ENCODE results near the gene WLS.
A peak's percentile ranks its signal among the peaks of the same experiment; 100 is the strongest.

The WLS gene

GRCh38 chr1:68229650-68230483 is 2.5 kb downstream of the WLS start:
- no peak for DNase-seq (ENCODE audit: low read depth)
- H3K4me3 ChIP-seq (ENCODE audit: low read depth, low read length) = peak overlapping the region; percentile 93

GRCh38 chr1:68228851-68229250 is 3.5 kb downstream of the WLS start:
- DNase-seq (ENCODE audit: low read depth) = no peak
- H3K4me3 ChIP-seq (ENCODE audit: low read depth, low read length) = peak overlapping the region; percentile 93

GRCh38 chr1:68227598-68227997 is 4.7 kb downstream of the WLS start:
- no peak for DNase-seq (ENCODE audit: low read depth)
- H3K4me3 ChIP-seq (ENCODE audit: low read depth, low read length) = no peak overlapping the region

GRCh38 chr1:68225781-68226180 is 6.5 kb downstream of the WLS start:
- no peak for DNase-seq (ENCODE audit: low read depth)
- no peak overlapping the region for H3K4me3 ChIP-seq (ENCODE audit: low read depth, low read length)

GRCh38 chr1:68223687-68224086 is 8.6 kb downstream of the WLS start:
- no peak overlapping the region for H3K4me3 ChIP-seq (ENCODE audit: low read depth, low read length)
- no peak for DNase-seq (ENCODE audit: low read depth)

- no peak for DNase-seq (ENCODE audit: low read depth)
- no peak overlapping the region for H3K4me3 ChIP-seq (ENCODE audit: low read depth, low read length)
These were observed 10.3 kb downstream of the WLS start for GRCh38 chr1:68221980-68222373.

GRCh38 chr1:68221001-68221979 is 11.0 kb downstream of the WLS start:
- H3K4me3 ChIP-seq (ENCODE audit: low read depth, low read length) = no peak overlapping the region
- no peak for DNase-seq (ENCODE audit: low read depth)

- no peak overlapping the region for H3K4me3 ChIP-seq (ENCODE audit: low read depth, low read length)
- DNase-seq (ENCODE audit: low read depth) = no peak
These were observed 11.9 kb downstream of the WLS start for GRCh38 chr1:68220420-68220819.

- no peak for DNase-seq (ENCODE audit: low read depth)
- no peak overlapping the region for H3K4me3 ChIP-seq (ENCODE audit: low read depth, low read length)
These were observed 13.8 kb downstream of the WLS start for GRCh38 chr1:68218490-68218889.

GRCh38 chr1:68217618-68218017 is 14.7 kb downstream of the WLS start:
- no peak overlapping the region for H3K4me3 ChIP-seq (ENCODE audit: low read depth, low read length)
- no peak for DNase-seq (ENCODE audit: low read depth)

GRCh38 chr1:68217060-68217554 is 15.2 kb downstream of the WLS start:
- no peak for DNase-seq (ENCODE audit: low read depth)
- no peak overlapping the region for H3K4me3 ChIP-seq (ENCODE audit: low read depth, low read length)

- no peak overlapping the region for H3K4me3 ChIP-seq (ENCODE audit: low read depth, low read length)
- DNase-seq (ENCODE audit: low read depth) = no peak
These were observed 16.1 kb downstream of the WLS start for GRCh38 chr1:68216089-68216772.

- H3K4me3 ChIP-seq (ENCODE audit: low read depth, low read length) = no peak overlapping the region
- DNase-seq (ENCODE audit: low read depth) = peak; percentile 87
These were observed 18.5 kb downstream of the WLS start for GRCh38 chr1:68213843-68214242.

GRCh38 chr1:68211761-68212380 is 20.5 kb downstream of the WLS start:
- no peak overlapping the region for H3K4me3 ChIP-seq (ENCODE audit: low read depth, low read length)
- no peak for DNase-seq (ENCODE audit: low read depth)

GRCh38 chr1:68210829-68211228 is 21.5 kb downstream of the WLS start:
- H3K4me3 ChIP-seq (ENCODE audit: low read depth, low read length) = no peak overlapping the region
- no peak for DNase-seq (ENCODE audit: low read depth)

GRCh38 chr1:68210027-68210426 is 22.3 kb downstream of the WLS start:
- DNase-seq (ENCODE audit: low read depth) = no peak
- no peak overlapping the region for H3K4me3 ChIP-seq (ENCODE audit: low read depth, low read length)

- H3K4me3 ChIP-seq (ENCODE audit: low read depth, low read length) = no peak overlapping the region
- peak; percentile 38 for DNase-seq (ENCODE audit: low read depth)
These were observed 25.3 kb downstream of the WLS start for GRCh38 chr1:68206848-68207689.

- H3K4me3 ChIP-seq (ENCODE audit: low read depth, low read length) = no peak overlapping the region
- DNase-seq (ENCODE audit: low read depth) = no peak
These were observed 26.4 kb downstream of the WLS start for GRCh38 chr1:68205794-68206358.
